Esophagus (tissue), 2 donors: ENCODE results near the gene HIVEP3. TPM values are rescaled to one million over a fixed set of nuclear protein-coding genes. Genes with fewer than 3 reads are reported as not detected.

Experiments used
- H3K27ac ChIP-seq, 2 donors: one replicate each; pipeline ENCODE4 v1.5.1; 2013; ENCODE audit warnings: low read depth in 2 of 2, mild to moderate bottlenecking in 2 of 2, inconsistent platforms in 1 of 2, low read length in 1 of 2, moderate library complexity in 1 of 2
- H3K27me3 ChIP-seq, 2 donors: one replicate each; pipeline ENCODE4 v1.6.1; 2013; ENCODE audit warnings: low read length in 2 of 2, control low read depth in 1 of 2, mild to moderate bottlenecking in 1 of 2; ENCODE audit not compliant: insufficient read depth in 2 of 2, control insufficient read depth in 1 of 2
- H3K36me3 ChIP-seq, 2 donors: one replicate each; pipeline ENCODE4 v1.6.1; 2013; ENCODE audit warnings: low read length in 1 of 2; ENCODE audit not compliant: control insufficient read depth in 2 of 2, insufficient read depth in 2 of 2
- H3K4me1 ChIP-seq, 2 donors: one replicate each; pipeline ENCODE4 v1.6.1; 2013; ENCODE audit warnings: low read length in 1 of 2; ENCODE audit not compliant: control insufficient read depth in 2 of 2, insufficient read depth in 2 of 2
- H3K4me3 ChIP-seq, 2 donors: one replicate each; pipeline ENCODE4 v1.5.1; 2013; ENCODE audit warnings: low read length in 2 of 2, mild to moderate bottlenecking in 2 of 2, low read depth in 1 of 2, moderate library complexity in 1 of 2
- H3K9me3 ChIP-seq, 2 donors: one replicate each; pipeline ENCODE4 v1.6.1; 2013; ENCODE audit warnings: mild to moderate bottlenecking in 2 of 2, low read depth in 1 of 2, low read length in 1 of 2, moderate library complexity in 1 of 2; ENCODE audit not compliant: control insufficient read depth in 2 of 2, insufficient read depth in 1 of 2
- WGBS, 2 donors: extraction: QIAGEN DNeasy Blood & Tissue Kit; methylation state at CpG; one replicate each; pipeline ENCODE4 v1.1.7; 2013; 5-methylcytosine and 5-hydroxymethylcytosine counted together
- polyA plus RNA-seq, 2 donors: library from polyadenylated mRNA; stranded (reverse); fragments of 200-250 nt; gene quantifications; one replicate each; pipeline ENCODE4 v1.2.3, GENCODE V29; 2013
- donor health status: healthy with polysubstance abuse.
- donor health status: Bipolar disorder and iron deficiency.

HIVEP3 gene
- polyA plus RNA-seq, 2 donors: 2.7 to 10.0 TPM

DNA sequence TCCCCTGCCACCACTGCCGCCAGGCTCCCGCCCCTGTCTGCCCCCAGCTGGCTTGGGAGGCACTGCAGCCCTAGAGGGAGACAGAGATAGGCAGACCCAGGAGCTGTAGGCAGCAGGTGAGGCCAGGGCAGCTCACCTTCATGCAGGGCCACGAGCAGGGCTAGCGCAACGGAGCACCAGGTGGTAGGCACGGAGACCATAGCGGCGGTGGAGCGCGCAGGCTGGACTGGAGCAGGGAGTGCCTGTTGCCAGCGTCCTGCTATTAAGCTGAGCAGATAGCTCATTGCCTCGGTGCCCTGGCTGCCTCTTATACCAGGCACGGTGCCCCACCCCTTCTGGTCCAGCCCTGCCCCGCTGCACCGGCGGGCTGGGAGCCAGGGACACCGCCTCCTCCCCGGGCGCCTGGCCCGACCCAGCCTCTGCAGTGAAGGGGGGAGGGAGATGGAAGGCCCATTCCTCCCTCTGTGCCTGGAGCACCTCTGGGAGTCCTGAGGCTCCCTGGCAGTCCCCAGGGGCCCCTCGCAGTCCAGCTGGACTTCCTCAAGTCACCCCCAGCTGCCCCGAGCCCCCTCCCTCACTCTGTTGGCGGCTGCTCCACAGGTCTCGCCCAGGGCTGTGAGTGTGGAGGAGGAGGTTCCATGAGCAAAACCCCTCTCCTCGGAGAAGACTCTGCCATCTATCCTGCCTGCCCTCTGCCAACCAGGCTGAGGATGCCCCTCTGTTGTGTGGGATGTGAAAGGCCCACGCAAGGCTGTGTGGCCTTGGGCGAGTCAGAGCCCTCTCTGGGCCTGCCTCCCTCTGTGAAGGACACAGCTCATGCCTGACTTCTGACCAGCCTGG lies 434.1 kb downstream of the HIVEP3 start, which contains the start of gene EDN2:
EDN2 (minus strand) TSS at position 282 of the 840 bp plus-strand sequence; CDS start at position 200, 82 bp downstream.
- no peak within 1 kb of the TSS for H3K27ac ChIP-seq

DNA sequence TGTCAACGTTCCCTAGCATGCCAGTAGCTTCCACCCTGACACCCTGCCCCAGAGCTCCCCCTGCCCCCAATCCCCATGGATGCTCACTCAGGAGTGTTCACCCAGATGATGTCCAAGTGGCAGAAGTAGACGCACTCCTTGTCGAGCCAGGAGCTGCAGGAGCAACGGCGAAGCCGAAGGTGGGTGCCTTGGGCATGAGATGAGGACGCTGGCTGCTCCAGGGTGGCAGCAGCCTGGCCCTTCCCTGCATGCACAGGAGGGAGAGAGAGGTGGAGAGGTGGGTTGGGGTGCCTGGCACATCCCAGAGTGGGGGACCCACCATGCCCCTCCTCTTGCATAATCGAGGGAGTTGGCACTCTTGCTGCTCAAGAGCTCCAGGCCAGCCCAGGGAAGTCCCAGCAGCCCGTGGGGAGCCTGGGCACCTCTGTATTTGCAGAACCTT lies 434.7 kb downstream of the HIVEP3 start:
- no peaks in the 10 kb centered on the region for H3K27me3 ChIP-seq
- no peak overlapping the region for H3K27ac ChIP-seq
- H3K36me3 ChIP-seq: no peaks in the 10 kb centered on the region
- 40 to 45% methylated on average over 9 of the region's 9 CpGs for WGBS, 2 donors
- peaks cover 0 to 2% of the 10 kb centered on the region in 2 donors for H3K9me3 ChIP-seq
- H3K4me3 ChIP-seq: peak overlapping the region in 1 of 2 donors; percentile 43
- H3K4me1 ChIP-seq: peaks cover 8 to 32% of the 10 kb centered on the region in 2 donors

More for the DNA sequence above, 434.1 kb downstream of the HIVEP3 start, which contains the start of gene EDN2:
- 40 to 42% methylated on average over 24 to 27 of the region's 27 CpGs for WGBS, 2 donors
- H3K9me3 ChIP-seq: peaks cover 0 to 2% of the 10 kb centered on the region in 2 donors
- no peaks in the 10 kb centered on the region for H3K36me3 ChIP-seq
- no peaks in the 10 kb centered on the region for H3K27me3 ChIP-seq
- H3K4me3 ChIP-seq: peak within 1 kb of the TSS in 1 of 2 donors; percentile 43
- peaks cover 7 to 27% of the 10 kb centered on the region in 2 donors for H3K4me1 ChIP-seq

DNA sequence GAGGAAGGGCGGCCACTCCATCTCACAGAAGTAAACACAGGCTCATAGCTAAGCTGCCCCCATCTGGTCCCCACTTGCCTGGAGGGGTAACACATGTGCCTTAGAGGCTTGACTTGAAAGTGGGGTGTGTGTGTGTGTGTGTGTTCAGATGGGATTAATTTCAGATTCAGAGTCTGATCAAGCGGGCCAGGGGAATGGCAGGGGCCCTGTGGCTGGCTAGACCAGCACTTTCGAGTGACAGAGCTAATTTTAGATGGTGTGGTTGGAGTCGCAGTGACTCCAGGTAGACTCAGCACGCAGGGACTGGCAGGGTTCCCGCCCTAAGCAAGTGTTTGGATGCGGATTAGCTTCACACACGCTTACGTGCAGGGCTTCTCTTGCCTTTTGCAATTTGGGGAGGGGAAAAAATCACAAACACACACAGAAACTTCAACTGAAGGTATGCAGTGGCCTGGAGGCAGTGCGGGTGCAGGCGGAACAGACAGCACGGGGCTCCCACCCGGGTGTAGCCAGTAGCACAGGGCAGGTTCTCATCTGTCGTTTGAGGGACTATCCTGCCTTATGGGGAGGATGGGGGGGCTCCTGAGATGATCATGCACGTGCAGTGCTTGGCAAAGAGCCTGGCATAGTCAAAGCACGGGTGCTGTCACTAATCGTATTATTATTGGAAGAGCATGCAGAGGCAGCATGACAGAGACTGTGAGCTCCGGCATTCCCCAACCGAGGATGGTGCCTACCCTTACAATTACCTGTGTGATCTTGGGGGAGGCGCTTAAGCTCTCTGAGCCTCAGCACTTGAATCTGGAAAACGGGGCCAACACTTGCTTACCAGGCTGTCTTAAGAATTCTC lies 435.5 kb downstream of the HIVEP3 start:
- no peaks in the 10 kb centered on the region for H3K36me3 ChIP-seq
- H3K27me3 ChIP-seq: no peaks in the 10 kb centered on the region
- H3K27ac ChIP-seq: peak overlapping the region in 1 of 2 donors; percentile 42
- H3K9me3 ChIP-seq: peaks cover 0 to 2% of the 10 kb centered on the region in 2 donors
- peaks cover 9 to 34% of the 10 kb centered on the region in 2 donors for H3K4me1 ChIP-seq
- 45 to 61% methylated on average over 21 of the region's 21 CpGs for WGBS, 2 donors
- peak overlapping the region in 1 of 2 donors; percentile 43 for H3K4me3 ChIP-seq

DNA sequence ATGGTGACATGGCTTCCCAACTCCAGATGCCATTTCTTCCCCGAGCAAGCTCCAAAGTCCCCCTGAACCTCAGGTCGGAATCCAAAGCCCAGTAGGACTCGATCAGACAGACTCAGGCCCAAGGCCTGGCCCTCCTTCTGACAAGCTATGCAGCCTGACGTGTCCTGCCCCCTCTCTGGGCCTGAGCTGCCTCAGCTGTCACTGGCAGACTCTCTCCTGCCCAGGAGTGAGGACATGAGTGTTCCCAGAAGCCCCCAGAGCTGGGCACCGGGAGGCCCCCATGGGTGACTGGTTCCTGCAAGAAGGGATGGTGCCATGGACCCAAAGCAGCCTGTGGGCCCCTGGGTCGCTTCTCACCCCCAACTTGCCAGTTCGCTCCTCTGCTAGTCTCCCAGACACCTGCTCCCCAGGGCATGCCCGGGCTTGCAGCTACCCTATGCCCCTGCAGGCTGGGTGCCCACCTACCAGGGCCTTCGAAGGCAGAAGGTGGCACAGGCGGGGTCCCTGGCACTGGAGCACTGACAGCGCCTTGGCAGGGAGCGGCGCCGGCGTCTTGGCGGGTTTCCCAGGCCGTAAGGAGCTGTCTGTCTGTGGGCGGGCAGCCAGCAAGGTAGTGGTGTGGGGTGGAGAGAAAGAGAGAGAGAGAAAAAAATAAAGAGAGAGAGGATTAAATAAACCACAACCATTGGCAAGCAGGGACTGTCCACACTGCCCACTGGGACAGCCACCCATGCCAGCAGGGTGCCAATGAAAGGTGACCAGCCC lies 436.5 kb downstream of the HIVEP3 start:
- Histone ChIP-seq H3K27me3 (no peaks in the 10 kb centered on the region), H3K9me3 (peaks cover 0 to 2% of the 10 kb centered on the region in 2 donors), H3K4me1 (peaks cover 9 to 34% of the 10 kb centered on the region in 2 donors), H3K36me3 (no peaks in the 10 kb centered on the region), H3K4me3 (no peak overlapping the region), H3K27ac (peak overlapping the region in 1 of 2 donors; percentile 42)
- 42 to 47% methylated on average over 18 of the region's 18 CpGs for WGBS, 2 donors

DNA sequence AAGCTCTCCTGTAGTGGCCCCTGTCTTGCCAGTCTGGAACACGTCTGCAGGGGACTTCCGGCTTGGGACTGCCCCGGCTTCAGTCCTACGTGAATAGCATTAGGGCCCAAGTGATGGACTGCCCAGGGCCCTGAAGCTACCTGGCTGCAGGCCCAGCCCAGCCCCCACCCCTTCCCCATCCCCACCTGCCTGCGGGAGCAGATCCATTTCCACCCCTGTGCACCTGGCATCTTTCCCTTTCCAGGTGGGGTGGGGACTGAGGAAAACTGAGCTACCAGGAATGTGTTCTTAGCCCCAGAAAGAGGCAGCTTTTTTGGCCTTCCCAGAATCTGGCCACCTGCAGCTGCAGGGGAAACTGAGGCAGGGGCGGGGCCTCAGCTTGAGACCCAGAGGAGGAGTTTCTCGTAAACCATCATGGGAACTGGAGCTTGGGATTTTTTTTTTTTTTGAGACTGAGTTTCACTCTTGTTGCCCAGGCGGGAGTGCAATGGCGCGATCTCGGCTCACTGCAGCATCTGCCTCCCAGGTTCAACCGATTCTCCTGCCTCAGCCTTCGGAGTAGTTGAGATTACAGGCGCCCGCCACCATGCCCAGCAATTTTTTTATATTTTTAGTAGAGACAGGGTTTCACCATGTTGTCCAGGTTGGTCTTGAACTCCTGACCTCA lies 437.5 kb downstream of the HIVEP3 start:
- Histone ChIP-seq H3K36me3 (no peaks in the 10 kb centered on the region), H3K27me3 (no peaks in the 10 kb centered on the region), H3K9me3 (peaks cover 0 to 2% of the 10 kb centered on the region in 2 donors), H3K27ac (no peak overlapping the region), H3K4me1 (peaks cover 9 to 42% of the 10 kb centered on the region in 2 donors), H3K4me3 (no peak overlapping the region)
- 79 to 83% methylated on average over 15 of the region's 15 CpGs for WGBS, 2 donors

DNA sequence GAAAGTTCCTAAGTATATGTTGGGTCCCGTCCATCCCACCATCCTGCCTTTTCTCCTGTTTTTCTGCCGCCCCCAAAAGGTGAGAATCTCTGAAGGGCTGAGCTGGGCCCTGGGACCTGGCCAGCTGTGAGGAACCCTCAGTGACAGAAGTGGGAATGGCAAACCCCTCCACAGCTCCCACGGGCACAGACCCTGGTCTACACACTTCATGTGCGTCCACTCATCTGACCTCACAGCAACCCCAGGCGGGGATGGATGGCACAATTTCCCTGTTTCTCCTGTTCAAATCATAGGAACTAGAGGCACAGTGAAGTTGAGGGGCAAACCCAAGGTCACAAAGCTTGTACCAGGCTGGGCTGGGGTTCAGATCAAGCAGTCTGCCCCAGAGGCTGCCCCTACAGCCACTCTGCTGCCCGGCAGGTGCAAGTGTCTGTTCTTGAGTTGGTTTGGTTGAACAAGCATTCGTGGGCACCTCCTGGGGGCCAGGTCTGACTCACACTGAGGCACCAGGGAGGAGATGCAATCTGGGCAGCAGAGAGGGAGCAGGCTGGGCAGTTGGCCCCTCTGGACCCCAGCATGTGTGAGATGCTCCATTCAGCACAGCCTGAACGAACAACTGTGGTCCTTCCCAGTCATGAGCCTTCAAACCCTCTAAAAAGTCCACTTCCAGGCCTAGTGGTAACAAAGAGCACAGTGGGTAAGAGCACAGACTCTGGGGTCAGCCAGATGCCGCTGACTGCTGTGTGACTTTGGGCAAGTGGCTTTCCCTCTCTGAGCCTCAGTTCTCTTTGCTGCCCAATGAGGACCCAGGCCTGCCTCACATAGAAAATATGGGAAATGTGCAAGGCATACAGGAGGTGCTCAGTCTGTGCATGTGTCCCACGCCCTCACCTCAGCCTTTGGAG lies 438.3 kb downstream of the HIVEP3 start:
- Histone ChIP-seq H3K4me3 (no peak overlapping the region), H3K27me3 (no peaks in the 10 kb centered on the region), H3K9me3 (peaks cover 0 to 2% of the 10 kb centered on the region in 2 donors), H3K27ac (no peak overlapping the region), H3K4me1 (peaks cover 11 to 43% of the 10 kb centered on the region in 2 donors), H3K36me3 (no peaks in the 10 kb centered on the region)
- WGBS, 2 donors: 90 to 91% methylated on average over 10 of the region's 10 CpGs

DNA sequence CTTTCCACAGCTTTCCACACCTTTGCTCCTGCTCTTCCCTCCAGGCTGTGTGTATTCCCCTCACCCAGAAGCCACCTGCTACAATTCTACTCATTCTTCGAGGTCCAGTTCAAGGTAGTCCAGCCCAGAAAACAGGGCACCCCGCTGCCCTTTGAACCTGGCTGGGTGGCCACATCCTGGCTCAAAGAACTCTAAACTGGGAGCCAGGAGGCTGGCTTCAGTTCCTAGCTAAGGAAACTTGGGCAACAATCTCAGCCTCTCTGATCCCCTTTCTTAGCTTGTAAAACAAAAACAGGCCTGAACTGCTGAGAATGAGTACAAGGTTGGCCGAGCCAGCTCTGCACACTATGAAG lies 438.9 kb downstream of the HIVEP3 start:
- WGBS, 2 donors: 83% methylated on average over 3 of the region's 3 CpGs

More for the DNA sequence above, 438.9 kb downstream of the HIVEP3 start:
- H3K27ac ChIP-seq: no peak overlapping the region
- no peaks in the 10 kb centered on the region for H3K36me3 ChIP-seq
- H3K27me3 ChIP-seq: no peaks in the 10 kb centered on the region
- peaks cover 0 to 2% of the 10 kb centered on the region in 2 donors for H3K9me3 ChIP-seq
- no peak overlapping the region for H3K4me3 ChIP-seq
- peaks cover 12 to 44% of the 10 kb centered on the region in 2 donors for H3K4me1 ChIP-seq
